KOPT-K1 (cell line): ENCODE measurements around the gene NUDT15.
"Not testable (repeated sequence)": the region's sequence is repeated elsewhere in the genome, so short reads cannot be mapped to it uniquely, and the experiment has no call there.

Experiments used
- H3K27ac ChIP-seq: fragments of 200-600 bp; sonication (generic); 2 replicates; pipeline ENCODE4 v1.5.1; 2016; ENCODE audit warnings: antibody characterized with exemption, mild to moderate bottlenecking, low read depth, low read length; ENCODE audit not compliant: poor library complexity, severe bottlenecking
- H3K36me3 ChIP-seq: fragments of 200-600 bp; sonication (generic); 2 replicates; pipeline ENCODE4 v1.5.1; 2017; ENCODE audit warnings: antibody characterized with exemption, mild to moderate bottlenecking, low read length, moderate library complexity; ENCODE audit not compliant: insufficient read depth
- H3K9me3 ChIP-seq: fragments of 200-600 bp; sonication (generic); 2 replicates; pipeline ENCODE4 v1.5.1; 2017; ENCODE audit warnings: antibody characterized with exemption, low read length, mild to moderate bottlenecking; ENCODE audit not compliant: insufficient read depth, poor library complexity, severe bottlenecking

The NUDT15 gene

GRCh38 chr13:48018637-48019036 lies 18.9 kb upstream of the NUDT15 start:
- peaks cover 6% of the 10 kb centered on the region; the same call in 1 of the 2 replicates for H3K36me3 ChIP-seq
- H3K27ac ChIP-seq = no peak overlapping the region
- H3K9me3 ChIP-seq = no peaks in the 10 kb centered on the region

- no peaks in the 10 kb centered on the region for H3K9me3 ChIP-seq
- H3K27ac ChIP-seq = no peak overlapping the region
- 0 out of 2 replicates have a peak, but pooled peaks cover under 1% of the 10 kb centered on the region for H3K36me3 ChIP-seq
Observed at GRCh38 chr13:48019796-48020195, 17.7 kb upstream of the NUDT15 start.

GRCh38 chr13:48028066-48028465 lies 9.5 kb upstream of the NUDT15 start:
- peaks cover 35% of the 10 kb centered on the region for H3K36me3 ChIP-seq
- H3K27ac ChIP-seq = no peak overlapping the region
- peaks cover 34% of the 10 kb centered on the region for H3K9me3 ChIP-seq

- H3K36me3 ChIP-seq = peaks cover 51% of the 10 kb centered on the region
- H3K9me3 ChIP-seq = peaks cover 41% of the 10 kb centered on the region
- no peak overlapping the region for H3K27ac ChIP-seq
Observed at GRCh38 chr13:48029859-48030258, 7.7 kb upstream of the NUDT15 start.

GRCh38 chr13:48038761-48039160 lies 1.2 kb downstream of the NUDT15 start:
- H3K9me3 ChIP-seq = peaks cover 4% of the 10 kb centered on the region
- peak overlapping the region; percentile 91 for H3K27ac ChIP-seq
- peaks cover 47% of the 10 kb centered on the region for H3K36me3 ChIP-seq

GRCh38 chr13:48040049-48040448 lies 2.5 kb downstream of the NUDT15 start:
- Histone ChIP-seq H3K27ac (no peak overlapping the region), H3K36me3 (peaks cover 48% of the 10 kb centered on the region), H3K9me3 (no peaks in the 10 kb centered on the region)

GRCh38 chr13:48040896-48041295 lies 3.4 kb downstream of the NUDT15 start:
- no peak overlapping the region for H3K27ac ChIP-seq
- peaks cover 55% of the 10 kb centered on the region for H3K36me3 ChIP-seq
- no peaks in the 10 kb centered on the region for H3K9me3 ChIP-seq

GRCh38 chr13:48042894-48043293 lies 5.4 kb downstream of the NUDT15 start:
- Histone ChIP-seq H3K27ac (no peak overlapping the region), H3K36me3 (peaks cover 72% of the 10 kb centered on the region), H3K9me3 (no peaks in the 10 kb centered on the region)

- Histone ChIP-seq H3K36me3 (peaks cover 82% of the 10 kb centered on the region), H3K27ac (no peak overlapping the region)
Observed at GRCh38 chr13:48043789-48044503, 6.4 kb downstream of the NUDT15 start.

GRCh38 chr13:48050550-48050949 lies 13.0 kb downstream of the NUDT15 start:
- H3K27ac ChIP-seq = no peak overlapping the region
- H3K36me3 ChIP-seq = peaks cover 86% of the 10 kb centered on the region
- H3K9me3 ChIP-seq = no peaks in the 10 kb centered on the region

More at GRCh38 chr13:48043789-48044503, 6.4 kb downstream of the NUDT15 start:
- no peaks in the 10 kb centered on the region for H3K9me3 ChIP-seq

- Histone ChIP-seq H3K36me3 (peaks cover 46% of the 10 kb centered on the region), H3K9me3 (no peaks in the 10 kb centered on the region), H3K27ac (no peak overlapping the region)
Observed at GRCh38 chr13:48054601-48055000, 17.1 kb downstream of the NUDT15 start.

- H3K9me3 ChIP-seq = no peaks in the 10 kb centered on the region
- H3K27ac ChIP-seq = no peak overlapping the region
- H3K36me3 ChIP-seq = peaks cover 35% of the 10 kb centered on the region
Observed at GRCh38 chr13:48055712-48056111, 18.2 kb downstream of the NUDT15 start.

- not testable (repeated sequence) for H3K27ac ChIP-seq, H3K9me3 ChIP-seq
- H3K36me3 ChIP-seq = peaks cover 10% of the 10 kb centered on the region
Observed at GRCh38 chr13:48058536-48058935, 21.0 kb downstream of the NUDT15 start.

- H3K36me3 ChIP-seq = peaks cover 16% of the 10 kb centered on the region; the same call in 1 of the 2 replicates
- not testable (repeated sequence) for H3K27ac ChIP-seq, H3K9me3 ChIP-seq
Observed at GRCh38 chr13:48059951-48060350, 22.4 kb downstream of the NUDT15 start.

- H3K9me3 ChIP-seq = peaks cover 55% of the 10 kb centered on the region
- H3K36me3 ChIP-seq = peaks cover 79% of the 10 kb centered on the region
- no peak overlapping the region for H3K27ac ChIP-seq
Observed at GRCh38 chr13:48066310-48066989, 28.9 kb downstream of the NUDT15 start.

GRCh38 chr13:48068036-48068435 lies 30.5 kb downstream of the NUDT15 start:
- Histone ChIP-seq H3K27ac (no peak overlapping the region), H3K36me3 (peaks cover 95% of the 10 kb centered on the region), H3K9me3 (peaks cover 71% of the 10 kb centered on the region)
